GM19328 (cell line): ENCODE measurements around the gene RASA4B.
"Not testable (repeated sequence)": the region's sequence is repeated elsewhere in the genome, so short reads cannot be mapped to it uniquely, and the experiment has no call there.

Experiments used
- ATAC-seq: cut with Tn5 transposase; IDR thresholded peaks from one replicate; pipeline ENCODE4 v1.9.1; 2021; ENCODE audit warnings: mild to moderate bottlenecking, moderate library complexity; ENCODE audit not compliant: unreplicated experiment

Gene RASA4B

GRCh38 chr7:102517550-102518147, at the start of gene RASA4B:
Gene RASA4B, minus strand, starts transcription at chr7:102517777. Its CDS starts 67 bp downstream, at chr7:102517710.
- peak; percentile 72 for ATAC-seq

GRCh38 chr7:102550808-102551422, 33.3 kb upstream of the RASA4B start, which contains the start of gene SPDYE2:
Gene SPDYE2, plus strand, starts transcription at chr7:102551226. Its CDS starts 2,030 bp downstream, at chr7:102553256.
- ATAC-seq = not testable (repeated sequence)

GRCh38 chr7:102546353-102546752, 28.8 kb upstream of the RASA4B start:
- peak; percentile 71 for ATAC-seq

- ATAC-seq = not testable (repeated sequence)
Observed at GRCh38 chr7:102545288-102545687, 27.7 kb upstream of the RASA4B start.

- ATAC-seq = not testable (repeated sequence)
Observed at GRCh38 chr7:102544372-102544771, 26.8 kb upstream of the RASA4B start.

- ATAC-seq = not testable (repeated sequence)
Observed at GRCh38 chr7:102543596-102543995, 26.0 kb upstream of the RASA4B start, which contains the start of gene UPK3BL2. Gene UPK3BL2, minus strand, starts transcription at chr7:102543696. Its CDS starts 60 bp downstream, at chr7:102543636.

GRCh38 chr7:102542771-102543170, 25.2 kb upstream of the RASA4B start:
- not testable (repeated sequence) for ATAC-seq

GRCh38 chr7:102542083-102542482, 24.5 kb upstream of the RASA4B start:
- not testable (repeated sequence) for ATAC-seq

GRCh38 chr7:102540604-102541003, 23.0 kb upstream of the RASA4B start:
- ATAC-seq = not testable (repeated sequence)

GRCh38 chr7:102535062-102535615, 17.6 kb upstream of the RASA4B start:
- not testable (repeated sequence) for ATAC-seq

- not testable (repeated sequence) for ATAC-seq
Observed at GRCh38 chr7:102532127-102532526, 14.6 kb upstream of the RASA4B start.

GRCh38 chr7:102531583-102531982, 14.0 kb upstream of the RASA4B start:
- ATAC-seq = not testable (repeated sequence)

- ATAC-seq = not testable (repeated sequence)
Observed at GRCh38 chr7:102527822-102528793, 10.5 kb upstream of the RASA4B start.

GRCh38 chr7:102527182-102527581, 9.6 kb upstream of the RASA4B start:
- ATAC-seq = not testable (repeated sequence)

GRCh38 chr7:102524803-102525202, 7.2 kb upstream of the RASA4B start:
- ATAC-seq = not testable (repeated sequence)

- ATAC-seq = not testable (repeated sequence)
Observed at GRCh38 chr7:102520797-102521196, 3.2 kb upstream of the RASA4B start.

- ATAC-seq = not testable (repeated sequence)
Observed at GRCh38 chr7:102516951-102517350, 626 bp downstream of the RASA4B start.

GRCh38 chr7:102515889-102516288, 1.7 kb downstream of the RASA4B start:
- ATAC-seq = not testable (repeated sequence)

- peak; percentile 64 for ATAC-seq
Observed at GRCh38 chr7:102514881-102515721, 2.5 kb downstream of the RASA4B start.
